Measurements from ENCODE around the gene NCOA7. TPM values are rescaled to one million over a fixed set of nuclear protein-coding genes. Genes with fewer than 3 reads are reported as not detected.
"Not testable (repeated sequence)": the region's sequence is repeated elsewhere in the genome, so short reads cannot be mapped to it uniquely, and the experiment has no call there.

The NCOA7 gene
- total and polyA plus RNA-seq, 2 of the 8 experiments (the other 6 are each of a cell fraction or from before 2014, with no cell fraction given): 2.6 to 10.7 TPM

- H3K27ac ChIP-seq (ENCODE audit: low read depth, low read length); H2BK20ac ChIP-seq (ENCODE audit: low read length); H3K9me3 ChIP-seq (ENCODE audit: insufficient read depth in 2 of 2, low read depth in 1 of 2, low read length in 1 of 2); H3K27me3 ChIP-seq (replicated peaks in 1 of 4; ENCODE audit: control insufficient read depth in 3 of 4, extremely low read depth in 1 of 4, insufficient read depth in 3 of 4, low read length in 3 of 4); H4K8ac ChIP-seq (ENCODE audit: extremely low read depth, insufficient read depth, low read length); DNase-seq (ENCODE audit: low read depth in 1 of 2, low spot score in 2 of 2); H3K14ac ChIP-seq (ENCODE audit: insufficient read length); H3K36me3 ChIP-seq (ENCODE audit: control insufficient read depth in 2 of 4, insufficient read depth in 4 of 4, low read length in 3 of 4); H3K23me2 ChIP-seq (ENCODE audit: low read depth, low read length); H3K4ac ChIP-seq (replicated peaks; ENCODE audit: insufficient read length, low read depth, low read length); H3K79me1 ChIP-seq (ENCODE audit: low read depth, low read length); H2BK15ac ChIP-seq (ENCODE audit: low read length); H4K5ac ChIP-seq (ENCODE audit: insufficient read length, low read depth, low read length); H3K23ac ChIP-seq (ENCODE audit: insufficient read length); H3K4me1 ChIP-seq (replicated peaks in 1 of 4; ENCODE audit: control insufficient read depth in 3 of 4, insufficient read depth in 4 of 4, low read length in 3 of 4); H2AK5ac ChIP-seq (ENCODE audit: low read depth, low read length); H3K18ac ChIP-seq (ENCODE audit: extremely low read depth, low read length); H3K56ac ChIP-seq (replicated peaks; ENCODE audit: insufficient read length, low read depth, low read length); H2AFZ ChIP-seq (ENCODE audit: low read length); FAIRE-seq; H2BK5ac ChIP-seq (ENCODE audit: low read depth, low read length); H3K4me3 ChIP-seq (ENCODE audit: extremely low read depth in 1 of 4, insufficient read depth in 2 of 4, low read depth in 3 of 4, low read length in 4 of 4); H3K79me2 ChIP-seq (ENCODE audit: control insufficient read depth in 1 of 2, insufficient read depth in 2 of 2, low read length in 2 of 2); H2BK12ac ChIP-seq (ENCODE audit: low read depth, low read length); H2BK120ac ChIP-seq (replicated peaks; ENCODE audit: low read depth, low read length); H3K9ac ChIP-seq (replicated peaks in 1 of 4; ENCODE audit: extremely low read depth in 1 of 4, low read depth in 3 of 4, low read length in 3 of 4); H3K4me2 ChIP-seq (ENCODE audit: insufficient read depth in 1 of 2, low read depth in 2 of 2, low read length in 2 of 2); H4K20me1 ChIP-seq (replicated peaks in 1 of 2; ENCODE audit: control insufficient read depth in 1 of 2, insufficient read depth in 2 of 2, low read length in 2 of 2); H4K91ac ChIP-seq (replicated peaks; ENCODE audit: insufficient read length, low read length): not testable (repeated sequence)
- ChIA-PET POLR2A (ENCODE audit: partially characterized antibody) (interaction anchor here (0.9 kb wide), 1 partner anchor 44 kb away, joined by 3 read pairs; no protein-coding TSS in a partner anchor), CTCF (ENCODE audit: partially characterized antibody) (interaction anchor here (0.7 to 4.2 kb wide), 3 partner anchors 10 to 53 kb away, joined by 3 to 21 read pairs (median 4); no protein-coding TSS in a partner anchor)
- WGBS, 2 experiments (ENCODE audit: extremely low coverage in 1 of 2, insufficient coverage in 1 of 2, insufficient read length in 1 of 2, insufficient replicate concordance in 2 of 2, low coverage in 1 of 2, low lambda C conversion rate in 2 of 2, missing lambda C conversion rate in 1 of 2): 85% methylated on average over 4 of the region's 4 CpGs; no CpG with 5 or more reads in 1 of the 2 experiments
Measured at GRCh38 chr6:125911051-125911451, 120.3 kb downstream of the NCOA7 start.

GRCh38 chr6:125912430-125912829, 121.7 kb downstream of the NCOA7 start:
- H4K8ac ChIP-seq (ENCODE audit: extremely low read depth, insufficient read depth, low read length); H2BK12ac ChIP-seq (ENCODE audit: low read depth, low read length); FAIRE-seq; H3K79me1 ChIP-seq (ENCODE audit: low read depth, low read length); H3K4me2 ChIP-seq (ENCODE audit: insufficient read depth in 1 of 2, low read depth in 2 of 2, low read length in 2 of 2); H3K9ac ChIP-seq (replicated peaks in 1 of 4; ENCODE audit: extremely low read depth in 1 of 4, low read depth in 3 of 4, low read length in 3 of 4); H2BK120ac ChIP-seq (replicated peaks; ENCODE audit: low read depth, low read length); H3K4me3 ChIP-seq (ENCODE audit: extremely low read depth in 1 of 4, insufficient read depth in 2 of 4, low read depth in 3 of 4, low read length in 4 of 4); H3K4ac ChIP-seq (replicated peaks; ENCODE audit: insufficient read length, low read depth, low read length); H2AFZ ChIP-seq (ENCODE audit: low read length); H3K18ac ChIP-seq (ENCODE audit: extremely low read depth, low read length); DNase-seq (ENCODE audit: low read depth in 1 of 2, low spot score in 2 of 2); H2AK5ac ChIP-seq (ENCODE audit: low read depth, low read length); H2BK5ac ChIP-seq (ENCODE audit: low read depth, low read length); H3K27ac ChIP-seq (ENCODE audit: low read depth, low read length); H4K5ac ChIP-seq (ENCODE audit: insufficient read length, low read depth, low read length); H3K27me3 ChIP-seq (replicated peaks in 1 of 4; ENCODE audit: control insufficient read depth in 3 of 4, extremely low read depth in 1 of 4, insufficient read depth in 3 of 4, low read length in 3 of 4); H3K14ac ChIP-seq (ENCODE audit: insufficient read length); H4K20me1 ChIP-seq (replicated peaks in 1 of 2; ENCODE audit: control insufficient read depth in 1 of 2, insufficient read depth in 2 of 2, low read length in 2 of 2); H3K79me2 ChIP-seq (ENCODE audit: control insufficient read depth in 1 of 2, insufficient read depth in 2 of 2, low read length in 2 of 2); H4K91ac ChIP-seq (replicated peaks; ENCODE audit: insufficient read length, low read length); H3K23me2 ChIP-seq (ENCODE audit: low read depth, low read length); H2BK15ac ChIP-seq (ENCODE audit: low read length); H3K56ac ChIP-seq (replicated peaks; ENCODE audit: insufficient read length, low read depth, low read length); H3K23ac ChIP-seq (ENCODE audit: insufficient read length); H2BK20ac ChIP-seq (ENCODE audit: low read length); H3K9me3 ChIP-seq (ENCODE audit: insufficient read depth in 2 of 2, low read depth in 1 of 2, low read length in 1 of 2); POLR2A ChIA-PET (ENCODE audit: partially characterized antibody); H3K36me3 ChIP-seq (ENCODE audit: control insufficient read depth in 2 of 4, insufficient read depth in 4 of 4, low read length in 3 of 4); H3K4me1 ChIP-seq (replicated peaks in 1 of 4; ENCODE audit: control insufficient read depth in 3 of 4, insufficient read depth in 4 of 4, low read length in 3 of 4): not testable (repeated sequence)
- 87% methylated on average over 2 of the region's 2 CpGs; no CpG with 5 or more reads in 1 of the 2 experiments for WGBS, 2 experiments (ENCODE audit: extremely low coverage in 1 of 2, insufficient coverage in 1 of 2, insufficient read length in 1 of 2, insufficient replicate concordance in 2 of 2, low coverage in 1 of 2, low lambda C conversion rate in 2 of 2, missing lambda C conversion rate in 1 of 2)
- CTCF ChIA-PET (ENCODE audit: partially characterized antibody): interaction anchor here (4.2 kb wide), 1 partner anchor 12 kb away, joined by 21 read pairs; no protein-coding TSS in a partner anchor
